ENCODE data around the gene MIEN1. TPM values are rescaled to one million over a fixed set of nuclear protein-coding genes. Genes with fewer than 3 reads are reported as not detected.

MIEN1 gene
- total and polyA plus RNA-seq, 2 of the 13 experiments (the other 11 are each of a cell fraction or from before 2014, with no cell fraction given) = 40.6 to 56.6 TPM

GRCh38 chr17:39757931-39758873 lies 27.9 kb upstream of the MIEN1 start:
- in situ Hi-C loops (cut with HindIII; ENCODE audit: extremely low pct_ligation_motif_present, low pct_unique_long_range_greater_than_20kb) = no loop called here

GRCh38 chr17:39757176-39757662 lies 26.9 kb upstream of the MIEN1 start:
- CTCF ChIA-PET (ENCODE audit: low intra/inter-chr PET ratio, low total read pairs) = no interaction called here
- Histone ChIP-seq H2AFZ (ENCODE audit: low read length) (no peak overlapping the region), H3K79me2 (ENCODE audit: insufficient read depth, low read length) (no peaks in the 10 kb centered on the region), H3K27ac (ENCODE audit: extremely low read length, insufficient read depth, low read length) (no peak overlapping the region), H3K27me3 (ENCODE audit: control insufficient read depth in 1 of 2, insufficient read depth in 2 of 2, low read length in 2 of 2) (peaks cover 6 to 52% of the 10 kb centered on the region in 2 experiments), H3K4me2 (ENCODE audit: low read depth, low read length) (no peak overlapping the region), H3K36me3 (replicated peaks in 1 of 2; ENCODE audit: control insufficient read depth in 1 of 2, insufficient read depth in 2 of 2, low read length in 2 of 2) (no peaks in the 10 kb centered on the region), H4K20me1 (ENCODE audit: insufficient read depth, low read length) (no peaks in the 10 kb centered on the region), H3K4me1 (ENCODE audit: insufficient read depth, low read length) (peaks cover 55% of the 10 kb centered on the region), H3K9me3 (ENCODE audit: low read length) (no peaks in the 10 kb centered on the region), H3K9ac (ENCODE audit: insufficient read depth, low read depth, low read length) (no peak overlapping the region), H3K4me3 (replicated peaks in 1 of 3; ENCODE audit: insufficient read depth in 1 of 3, low read depth in 2 of 3, low read length in 3 of 3) (no peak overlapping the region)
- FAIRE-seq = no peak
- WGBS (ENCODE audit: low lambda C conversion rate) = 29% methylated on average over 4 of the region's 4 CpGs
- no peak for DNase-seq (ENCODE audit: low spot score)
- BruUV-seq (replicated peaks) = no TSS peak
- intact Hi-C loops (cut with micrococcal nuclease; ENCODE audit: unreplicated experiment) (no loop called here), in situ Hi-C loops (cut with HindIII; ENCODE audit: extremely low pct_ligation_motif_present, low pct_unique_long_range_greater_than_20kb) (no loop called here)
- no peak for ATAC-seq
- TF ChIP-seq ZNF558 (CRISPR knock-in tag; IDR thresholded peaks at IDR 0.05; ENCODE audit: borderline replicate concordance) (no peak), ATF5 (CRISPR knock-in tag; IDR thresholded peaks at IDR 0.05; ENCODE audit: low read depth) (no peak), ZNF563 (CRISPR knock-in tag; IDR thresholded peaks at IDR 0.05) (no peak), SRF (IDR thresholded peaks at IDR 0.05; ENCODE audit: low read depth, low read length) (no peak), MZF1 (CRISPR knock-in tag; IDR thresholded peaks at IDR 0.05; ENCODE audit: borderline replicate concordance) (no peak)
- POLR2A ChIA-PET = interaction anchor here (5.3 kb wide), 1 partner anchor 18 kb away, joined by 52 read pairs; no protein-coding TSS in a partner anchor

More at GRCh38 chr17:39757931-39758873, 27.9 kb upstream of the MIEN1 start:
- peaks cover 45% of the 10 kb centered on the region for H3K4me1 ChIP-seq (ENCODE audit: insufficient read depth, low read length)
- ATAC-seq (no peak), DNase-seq (ENCODE audit: low spot score) (no peak), FAIRE-seq (no peak)
- no peak overlapping the region for H3K4me3 ChIP-seq (replicated peaks in 1 of 3; ENCODE audit: insufficient read depth in 1 of 3, low read depth in 2 of 3, low read length in 3 of 3)
- H4K20me1 ChIP-seq (ENCODE audit: insufficient read depth, low read length) = no peaks in the 10 kb centered on the region
- ChIA-PET CTCF (ENCODE audit: low intra/inter-chr PET ratio, low total read pairs) (no interaction called here), POLR2A (no interaction called here)
- no peaks in the 10 kb centered on the region for H3K36me3 ChIP-seq (replicated peaks in 1 of 2; ENCODE audit: control insufficient read depth in 1 of 2, insufficient read depth in 2 of 2, low read length in 2 of 2)
- no peak overlapping the region for H2AFZ ChIP-seq (ENCODE audit: low read length)
- no peak overlapping the region for H3K4me2 ChIP-seq (ENCODE audit: low read depth, low read length)
- intact Hi-C loops (cut with micrococcal nuclease; ENCODE audit: unreplicated experiment) = no loop called here
- H3K27ac ChIP-seq (ENCODE audit: extremely low read length, insufficient read depth, low read length) = no peak overlapping the region
- no peaks in the 10 kb centered on the region for H3K9me3 ChIP-seq (ENCODE audit: low read length)
- peaks cover 7 to 59% of the 10 kb centered on the region in 2 experiments for H3K27me3 ChIP-seq (ENCODE audit: control insufficient read depth in 1 of 2, insufficient read depth in 2 of 2, low read length in 2 of 2)
- H3K9ac ChIP-seq (ENCODE audit: insufficient read depth, low read depth, low read length) = no peak overlapping the region
- 32% methylated on average over 12 of the region's 12 CpGs for WGBS (ENCODE audit: low lambda C conversion rate)
- no TSS peak for BruUV-seq (replicated peaks)
- TF ChIP-seq MAX (IDR thresholded peaks at IDR 0.05) (peak; percentile 82), ZMYM3 (CRISPR knock-in tag; IDR thresholded peaks at IDR 0.05) (no peak)
- no peaks in the 10 kb centered on the region for H3K79me2 ChIP-seq (ENCODE audit: insufficient read depth, low read length)

All from HepG2 (cell line).